CD4-positive, alpha-beta T cell treated with Interleukin-12 subunit alpha and Interleukin-12 subunit beta, for 1 hour (primary cell): ENCODE data around the gene OR1F1.
"Not testable (repeated sequence)": the region's sequence is repeated elsewhere in the genome, so short reads cannot be mapped to it uniquely, and the experiment has no call there.

ENCODE experiments used
- DNase-seq: peaks from one replicate; pipeline ENCODE4 v3.0.0-alpha.2; 2020

OR1F1 gene

GRCh38 chr16:3152027-3152276, 36.1 kb upstream of the OR1F1 start:
- peak; percentile 53 for DNase-seq

DNA sequence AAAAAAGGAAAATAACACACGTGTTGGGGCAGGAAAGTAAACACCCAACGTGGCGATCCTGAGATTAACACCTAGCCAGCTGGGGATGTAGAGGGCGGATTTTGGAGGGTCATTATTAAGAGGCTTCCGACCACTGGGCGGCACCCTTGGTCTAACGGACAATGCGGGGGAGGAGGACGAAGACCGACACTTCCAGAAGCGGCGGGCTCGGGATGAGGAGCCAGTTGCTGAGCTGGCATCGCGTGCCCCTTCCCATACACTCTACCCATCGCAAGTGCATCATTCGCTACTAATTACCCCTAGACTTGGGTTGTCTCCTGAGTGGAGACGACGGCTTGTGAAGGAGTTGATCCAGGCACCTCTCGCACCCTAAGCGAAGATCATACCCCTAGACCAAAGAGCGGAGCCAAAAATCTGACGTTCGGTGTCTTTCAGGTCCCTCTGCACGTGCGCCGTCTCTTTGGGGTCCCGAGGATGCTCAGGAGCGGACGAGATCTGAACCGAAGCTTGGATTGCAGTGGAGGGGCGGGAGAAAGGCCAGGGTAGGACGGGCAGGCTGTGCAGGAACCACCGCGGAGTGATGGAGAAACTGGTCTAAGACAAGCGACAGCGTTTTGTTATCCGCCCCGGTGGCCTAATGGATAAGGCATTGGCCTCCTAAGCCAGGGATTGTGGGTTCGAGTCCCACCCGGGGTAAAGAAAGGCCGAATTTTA, 35.6 kb upstream of the OR1F1 start:
- peak; percentile 86 for DNase-seq

DNA sequence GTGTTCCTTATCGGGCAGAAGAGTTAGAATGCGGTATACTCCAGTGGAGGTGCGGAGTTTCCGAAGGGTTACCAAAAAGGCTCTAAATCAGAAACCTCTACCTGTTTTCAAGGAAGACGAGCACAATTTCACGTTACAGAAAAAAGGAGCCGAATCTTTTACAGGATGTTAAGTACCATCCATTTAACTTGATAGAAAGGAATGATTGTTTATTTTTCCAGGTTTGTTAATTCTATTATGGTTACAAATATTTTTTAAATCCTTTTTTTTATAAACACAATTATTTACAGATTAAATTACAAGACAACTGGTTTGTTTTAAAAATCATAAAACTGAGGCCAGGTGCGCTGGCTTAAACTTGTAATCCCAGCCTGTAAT, 35.0 kb upstream of the OR1F1 start:
- no peak for DNase-seq

- no peak for DNase-seq
Measured at GRCh38 chr16:3155181-3155580, 32.8 kb upstream of the OR1F1 start.

GRCh38 chr16:3155972-3156371, 32.0 kb upstream of the OR1F1 start:
- DNase-seq = no peak

GRCh38 chr16:3157229-3158025, 30.6 kb upstream of the OR1F1 start:
- peak; percentile 72 for DNase-seq

DNA sequence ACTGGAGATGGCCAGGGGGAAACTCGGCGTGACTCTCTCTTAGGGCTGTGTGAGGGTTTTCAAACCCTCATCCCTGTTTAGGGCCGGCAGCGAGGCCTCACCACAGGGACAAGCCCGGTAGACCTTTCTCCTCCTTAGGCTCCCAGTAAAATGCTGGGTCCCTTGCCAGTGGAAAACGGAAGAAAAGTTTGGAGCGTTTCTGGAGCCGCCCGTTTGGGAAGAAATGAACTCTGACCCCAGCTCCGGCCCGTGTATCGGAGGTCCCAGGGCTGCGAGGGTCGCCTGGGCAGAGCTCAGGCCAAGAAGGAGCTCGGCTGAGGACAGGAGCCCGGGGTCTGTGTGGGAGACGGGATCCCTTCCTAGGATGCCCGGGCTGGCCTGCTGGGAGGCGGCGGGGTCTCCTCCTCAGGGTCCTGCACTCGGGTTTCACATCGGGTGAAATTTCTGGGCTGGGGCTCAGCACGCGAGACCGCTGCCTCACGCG, 29.9 kb upstream of the OR1F1 start:
- DNase-seq = no peak

GRCh38 chr16:3158510-3159314, 29.3 kb upstream of the OR1F1 start:
- DNase-seq = peak; percentile 96

GRCh38 chr16:3161235-3162018, 26.6 kb upstream of the OR1F1 start:
- DNase-seq = no peak

GRCh38 chr16:3164121-3164991, 23.6 kb upstream of the OR1F1 start:
- no peak for DNase-seq

GRCh38 chr16:3165111-3165822, 22.7 kb upstream of the OR1F1 start:
- no peak for DNase-seq

- no peak for DNase-seq
Measured at GRCh38 chr16:3166505-3166886, 21.5 kb upstream of the OR1F1 start.

DNA sequence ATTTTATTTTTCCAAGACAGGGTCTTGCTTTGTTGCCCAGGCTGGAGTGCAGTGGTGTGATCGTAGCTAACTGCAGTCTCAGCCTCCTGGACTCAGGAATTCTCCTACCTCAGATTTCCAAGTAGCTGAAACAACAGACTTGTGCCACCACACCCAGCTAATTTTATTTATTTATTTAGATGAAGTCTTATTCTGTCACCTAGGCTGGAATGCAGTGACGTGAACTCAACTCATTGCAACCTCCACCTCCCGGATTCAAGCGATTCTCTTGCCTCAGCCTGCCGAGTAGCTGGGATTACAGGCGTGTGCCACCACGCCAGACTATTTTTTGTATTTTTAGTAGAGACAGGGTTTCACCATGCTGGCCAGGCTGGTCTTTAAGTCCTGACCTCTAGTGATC, 19.3 kb upstream of the OR1F1 start:
- DNase-seq = not testable (repeated sequence)

DNA sequence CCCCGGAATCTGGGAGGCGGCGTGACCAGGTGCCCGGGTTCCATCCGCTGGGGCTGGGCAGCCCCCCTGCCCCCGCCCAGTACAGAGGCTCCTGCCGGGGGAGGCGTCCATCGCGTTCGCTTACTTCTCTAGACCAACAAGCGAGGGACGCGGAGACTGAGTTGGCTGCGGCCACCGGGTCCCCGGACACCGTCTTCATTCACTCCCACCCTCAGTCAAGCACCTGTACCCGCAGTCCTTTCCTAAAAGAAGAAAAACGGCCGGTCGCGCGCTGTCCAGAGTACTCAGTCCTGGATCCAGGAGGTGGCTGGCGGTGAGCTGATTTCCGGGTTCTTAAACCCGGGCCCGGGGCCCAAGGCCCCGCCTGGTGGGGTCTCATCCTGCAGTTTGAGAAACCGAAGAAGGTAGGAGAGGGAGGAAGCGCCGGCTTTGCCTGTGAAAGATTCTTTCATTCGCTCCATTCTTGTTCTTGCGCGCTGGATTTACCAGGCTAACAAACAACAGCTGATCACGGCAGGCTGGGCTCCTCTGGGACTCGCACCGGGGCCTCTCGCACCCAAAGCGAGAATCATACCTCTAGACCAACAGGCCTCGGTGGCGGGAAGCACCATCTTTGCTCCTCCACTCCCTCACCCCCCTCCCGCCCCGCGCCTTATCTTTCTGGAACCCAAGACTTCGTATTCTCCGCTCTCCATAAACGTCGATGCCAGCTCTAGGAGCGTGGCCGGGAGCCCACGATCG, 17.4 kb upstream of the OR1F1 start:
- DNase-seq = no peak

DNA sequence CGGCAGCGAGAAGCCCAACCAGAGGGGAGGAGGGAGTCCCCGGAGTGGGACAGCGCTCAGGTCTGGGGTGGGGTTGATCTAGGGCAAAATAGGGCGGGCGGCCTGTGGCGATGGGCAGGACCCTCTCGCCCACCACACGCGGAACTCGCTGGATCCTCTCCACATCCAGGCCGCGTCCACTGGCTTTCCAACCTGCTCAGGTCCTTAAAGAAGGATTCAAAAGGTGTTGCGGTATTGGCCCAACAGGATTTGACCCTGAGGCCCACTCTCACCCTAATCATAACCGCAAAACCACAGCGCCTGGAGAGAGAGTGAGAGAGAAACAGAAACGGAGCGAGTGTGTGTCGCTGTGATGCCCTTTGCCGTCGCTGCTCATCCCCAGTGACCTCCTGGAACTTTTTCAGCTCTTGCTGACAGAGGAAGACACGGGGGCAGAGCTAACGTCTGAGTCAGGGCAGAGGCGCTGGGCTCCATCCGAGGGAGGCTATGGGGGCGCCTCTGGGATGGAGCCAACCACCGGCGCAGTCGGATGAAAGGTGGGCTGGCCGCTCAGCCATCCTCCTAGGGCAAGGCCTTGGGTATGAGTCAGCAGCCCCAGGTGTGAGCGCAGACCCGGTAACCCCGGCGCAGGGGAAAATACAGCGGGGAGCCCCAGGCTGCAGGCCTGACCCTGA, 16.7 kb upstream of the OR1F1 start:
- DNase-seq = peak; percentile 56

- DNase-seq = peak; percentile 45
Measured at GRCh38 chr16:3171855-3172593, 16.0 kb upstream of the OR1F1 start.

- no peak for DNase-seq
Measured at GRCh38 chr16:3173892-3174617, 13.9 kb upstream of the OR1F1 start.

GRCh38 chr16:3174618-3175148, 13.3 kb upstream of the OR1F1 start:
- DNase-seq = no peak
